Limb (tissue), 2 donors: ENCODE results near the gene PRSS2.

Source experiments
- DNase-seq, 2 donors: peaks; one replicate each; pipeline ENCODE4 v3.0.0-alpha.2; 2016; ENCODE audit errors: extremely low spot score in 2 of 2

PRSS2 gene

GRCh38 chr7:142787034-142787768 is 16.4 kb downstream of the PRSS2 start:
- no peak for DNase-seq

GRCh38 chr7:142787783-142788182 is 17.0 kb downstream of the PRSS2 start:
- no peak for DNase-seq

GRCh38 chr7:142788303-142789289 is 17.8 kb downstream of the PRSS2 start:
- DNase-seq, result no peak

- DNase-seq, result no peak
These were observed 18.7 kb downstream of the PRSS2 start for GRCh38 chr7:142789441-142789840.

- DNase-seq, result no peak
These were observed 19.3 kb downstream of the PRSS2 start for GRCh38 chr7:142790056-142790455.

GRCh38 chr7:142790555-142790954 is 19.8 kb downstream of the PRSS2 start:
- DNase-seq, result no peak

- DNase-seq, result no peak
These were observed 20.7 kb downstream of the PRSS2 start for GRCh38 chr7:142791502-142791901.

- DNase-seq, result no peak
These were observed 21.4 kb downstream of the PRSS2 start for GRCh38 chr7:142792129-142792528.

GRCh38 chr7:142792593-142792992 is 21.8 kb downstream of the PRSS2 start:
- DNase-seq, result no peak

GRCh38 chr7:142793156-142793555 is 22.4 kb downstream of the PRSS2 start:
- no peak for DNase-seq

- DNase-seq, result no peak
These were observed 24.6 kb downstream of the PRSS2 start for GRCh38 chr7:142795339-142795863.

GRCh38 chr7:142796001-142796500 is 25.3 kb downstream of the PRSS2 start:
- DNase-seq, result no peak

- peak in 1 of 2 donors; percentile 43 for DNase-seq
These were observed 26.0 kb downstream of the PRSS2 start for GRCh38 chr7:142796501-142797390.

GRCh38 chr7:142797391-142798377 is 26.9 kb downstream of the PRSS2 start:
- no peak for DNase-seq

- no peak for DNase-seq
These were observed 28.0 kb downstream of the PRSS2 start for GRCh38 chr7:142798451-142799436.

GRCh38 chr7:142799437-142799835 is 28.7 kb downstream of the PRSS2 start:
- no peak for DNase-seq

- DNase-seq, result no peak
These were observed 29.3 kb downstream of the PRSS2 start for GRCh38 chr7:142800088-142800487.

GRCh38 chr7:142800699-142801260 is 30.0 kb downstream of the PRSS2 start:
- DNase-seq, result no peak
